HepG2 (cell line): ENCODE measurements around the gene CBL.

ENCODE experiments used
- ATRX ChIP-seq: sonication (generic); formaldehyde crosslinking; IDR thresholded peaks from 2 replicates; pipeline ENCODE4 v1.4.0; 2020; ENCODE audit warnings: missing genetic modification reagents, borderline replicate concordance
- CTCF ChIP-seq: sonication (generic); formaldehyde crosslinking; IDR thresholded peaks from 2 replicates; pipeline ENCODE4 v1.5.0; 2020; ENCODE audit warnings: mild to moderate bottlenecking, missing genetic modification reagents, moderate library complexity
- EP300 ChIP-seq, 3 experiments: sonication (generic) in 1 of 3; formaldehyde crosslinking in 1 of 3; IDR thresholded peaks; 2 replicates each; pipeline versions ENCODE4 v1.5.1 to v1.6.1; 2011 to 2020; ENCODE audit warnings: low read depth in 2 of 3, low read length in 2 of 3, borderline replicate concordance in 1 of 3, improper control_type of control experiment in 1 of 3, mild to moderate bottlenecking in 1 of 3, missing genetic modification reagents in 1 of 3, moderate library complexity in 1 of 3
- EZH2 ChIP-seq: conservative IDR thresholded peaks from 2 replicates; pipeline ENCODE4 v1.6.1; 2012; ENCODE audit warnings: mild to moderate bottlenecking, low read depth, low read length, moderate library complexity
- HMGA1 ChIP-seq: sonication (generic); formaldehyde crosslinking; conservative IDR thresholded peaks from 2 replicates; pipeline ENCODE4 v1.4.0; 2020; ENCODE audit warnings: missing genetic modification reagents
- KLF16 ChIP-seq, 2 experiments: sonication (generic) in 1 of 2; formaldehyde crosslinking in 1 of 2; IDR thresholded peaks; 2 replicates each; pipeline versions ENCODE4 v1.6.1 to v1.8.0; 2016 to 2023; ENCODE audit warnings: missing genetic modification reagents in 2 of 2, missing compliant biosample characterization in 1 of 2
- MAZ ChIP-seq, 2 experiments: sonication (generic) in 1 of 2; formaldehyde crosslinking in 1 of 2; IDR thresholded peaks; 2 replicates each; pipeline versions ENCODE4 v1.5.0 to v1.6.1; 2012 to 2020; ENCODE audit warnings: low read depth in 2 of 2, mild to moderate bottlenecking in 2 of 2, borderline replicate concordance in 1 of 2, improper control_type of control experiment in 1 of 2, low read length in 1 of 2, missing genetic modification reagents in 1 of 2, moderate library complexity in 1 of 2
- NR2F6 ChIP-seq, 2 experiments: IDR thresholded peaks; 2 replicates each; pipeline ENCODE4 v1.6.1; 2016; ENCODE audit warnings: antibody characterized with exemption in 1 of 2, mild to moderate bottlenecking in 1 of 2
- POLR2AphosphoS5 ChIP-seq: IDR thresholded peaks from 2 replicates; pipeline ENCODE4 v1.6.1; 2012; ENCODE audit warnings: low read depth, low read length
- ZNF230 ChIP-seq: sonication (generic); formaldehyde crosslinking; IDR thresholded peaks from 2 replicates; pipeline ENCODE4 v1.4.0; 2020; ENCODE audit warnings: mild to moderate bottlenecking, missing genetic modification reagents
- ZNF256 ChIP-seq: sonication (generic); formaldehyde crosslinking; conservative IDR thresholded peaks from 2 replicates; pipeline ENCODE4 v1.4.0; 2020; ENCODE audit warnings: missing genetic modification reagents
- ZNF510 ChIP-seq: sonication (generic); formaldehyde crosslinking; IDR thresholded peaks from 2 replicates; pipeline ENCODE4 v1.4.0; 2020; ENCODE audit warnings: low read depth, mild to moderate bottlenecking, missing genetic modification reagents

- TF ChIP-seq CTCF (CRISPR knock-in tag) (no peak), ATRX (no peak), ZNF230 (CRISPR knock-in tag) (no peak), MAZ (IDR thresholded peaks at IDR 0.05; ENCODE audit: borderline replicate concordance, low read depth, low read length) (no peak), MAZ (CRISPR knock-in tag; IDR thresholded peaks at IDR 0.05; ENCODE audit: low read depth) (no peak), ZNF510 (CRISPR knock-in tag) (no peak), POLR2AphosphoS5 (no peak), HMGA1 (CRISPR knock-in tag) (no peak), EP300 (IDR thresholded peaks at IDR 0.05; ENCODE audit: low read depth in 2 of 2, low read length in 2 of 2) (no peak), EP300 (CRISPR knock-in tag; IDR thresholded peaks at IDR 0.05; ENCODE audit: borderline replicate concordance) (no peak), EZH2 (no peak), ZNF256 (CRISPR knock-in tag) (no peak), NR2F6 (IDR thresholded peaks at IDR 0.05) (no peak), NR2F6 (CRISPR knock-in tag; IDR thresholded peaks at IDR 0.05) (no peak), KLF16 (CRISPR knock-in tag; IDR thresholded peaks at IDR 0.05) (no peak)
Observed at GRCh38 chr11:119332111-119332765, 126.1 kb downstream of the CBL start.
